Esophagus muscularis mucosa (tissue), 4 donors: Measurements from ENCODE around the gene MDM2.

Experiments used
- CTCF ChIP-seq, 3 experiments: fragments of 200-600 bp in 2 of 3; fragments of 450-650 bp in 1 of 3; sonication (generic) in 2 of 3; IDR thresholded peaks; one replicate each; pipeline ENCODE4 v1.5.1; 2017 to 2019; ENCODE audit warnings: antibody characterized with exemption in 3 of 3, mild to moderate bottlenecking in 2 of 3, moderate library complexity in 1 of 3
- EP300 ChIP-seq: sonication (generic); formaldehyde crosslinking; IDR thresholded peaks from one replicate; pipeline ENCODE4 v1.6.1; 2017; ENCODE audit warnings: antibody characterized with exemption
- POLR2A ChIP-seq: fragments of 450-650 bp; IDR thresholded peaks from one replicate; pipeline ENCODE4 v1.6.1; 2017; ENCODE audit warnings: antibody characterized with exemption, moderate library complexity, mild to moderate bottlenecking, low read depth
- POLR2AphosphoS5 ChIP-seq, 2 donors: sonication (generic); formaldehyde crosslinking; IDR thresholded peaks; one replicate each; pipeline ENCODE4 v1.6.1; 2017; ENCODE audit warnings: antibody characterized with exemption in 2 of 2

- no peak for TF ChIP-seq CTCF (IDR thresholded peaks at IDR 0.05)
- TF ChIP-seq POLR2A = no peak
- no peak for TF ChIP-seq POLR2AphosphoS5 (IDR thresholded peaks at IDR 0.05)
- no peak for TF ChIP-seq EP300
These were observed 17.7 kb downstream of the MDM2 start for GRCh38 chr12:68825569-68826217.
